ENCODE results near the gene TIMM17A.
A peak's percentile ranks its signal among the peaks of the same experiment; 100 is the strongest.

DNA sequence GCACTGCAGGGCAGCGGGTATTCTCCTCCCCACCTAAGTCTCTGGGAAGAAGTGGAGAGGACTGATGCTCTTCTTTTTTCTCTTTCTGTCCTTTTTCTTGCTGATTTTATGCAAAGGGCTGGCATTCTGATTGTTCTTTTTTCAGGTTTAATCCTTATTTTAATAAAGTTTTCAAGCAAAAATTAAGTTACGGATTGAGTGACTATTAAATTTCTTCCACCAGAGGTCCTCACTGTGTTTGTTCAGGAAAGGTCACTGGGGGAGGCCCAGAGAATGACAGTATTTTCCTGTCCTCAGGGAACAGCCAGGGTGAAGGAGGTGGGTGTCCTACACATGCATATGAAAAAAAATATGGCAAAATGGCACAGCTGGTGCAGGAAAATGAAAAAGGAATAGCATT, 50.7 kb downstream of the TIMM17A start:
- TF ChIP-seq, protein P1, sequence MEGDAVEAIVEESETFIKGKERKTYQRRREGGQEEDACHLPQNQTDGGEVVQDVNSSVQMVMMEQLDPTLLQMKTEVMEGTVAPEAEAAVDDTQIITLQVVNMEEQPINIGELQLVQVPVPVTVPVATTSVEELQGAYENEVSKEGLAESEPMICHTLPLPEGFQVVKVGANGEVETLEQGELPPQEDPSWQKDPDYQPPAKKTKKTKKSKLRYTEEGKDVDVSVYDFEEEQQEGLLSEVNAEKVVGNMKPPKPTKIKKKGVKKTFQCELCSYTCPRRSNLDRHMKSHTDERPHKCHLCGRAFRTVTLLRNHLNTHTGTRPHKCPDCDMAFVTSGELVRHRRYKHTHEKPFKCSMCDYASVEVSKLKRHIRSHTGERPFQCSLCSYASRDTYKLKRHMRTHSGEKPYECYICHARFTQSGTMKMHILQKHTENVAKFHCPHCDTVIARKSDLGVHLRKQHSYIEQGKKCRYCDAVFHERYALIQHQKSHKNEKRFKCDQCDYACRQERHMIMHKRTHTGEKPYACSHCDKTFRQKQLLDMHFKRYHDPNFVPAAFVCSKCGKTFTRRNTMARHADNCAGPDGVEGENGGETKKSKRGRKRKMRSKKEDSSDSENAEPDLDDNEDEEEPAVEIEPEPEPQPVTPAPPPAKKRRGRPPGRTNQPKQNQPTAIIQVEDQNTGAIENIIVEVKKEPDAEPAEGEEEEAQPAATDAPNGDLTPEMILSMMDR (conservative IDR thresholded peaks at IDR 0.05; ENCODE audit: low read length) = peak; percentile 31; the same call in 1 of the 2 replicates
- TF ChIP-seq EZH2phosphoT487 (IDR thresholded peaks at IDR 0.05; ENCODE audit: borderline replicate concordance) = no peak

Measured in Loucy (cell line).